H1 (cell line): ENCODE measurements around the gene CNNM3. TPM values are rescaled to one million over a fixed set of nuclear protein-coding genes. Genes with fewer than 3 reads are reported as not detected.

Experiments used
- ASH2L ChIP-seq: fragments of 200-600, 300-600 bp; sonication (generic); IDR thresholded peaks from one replicate; pipeline ENCODE4 v1.7.1; 2017; ENCODE audit warnings: low read length
- ATF3 ChIP-seq: IDR thresholded peaks from 2 replicates; pipeline ENCODE4 v1.6.1; 2011; ENCODE audit warnings: low read depth, mild to moderate bottlenecking, low read length; ENCODE audit not compliant: insufficient read depth
- BCL11A ChIP-seq, 2 experiments: IDR thresholded peaks; one replicate each; pipeline ENCODE4 v1.6.1; 2011; ENCODE audit warnings: low read depth in 2 of 2, low read length in 2 of 2, mild to moderate bottlenecking in 2 of 2
- CBX5 ChIP-seq: fragments of 300-800, 300-1000 bp; sonication (generic); IDR thresholded peaks from 2 replicates; pipeline ENCODE4 v1.7.1; 2016; ENCODE audit warnings: antibody characterized with exemption, low read length, low read depth
- CEBPB ChIP-seq: IDR thresholded peaks from 2 replicates; pipeline ENCODE4 v1.6.1; 2012; ENCODE audit warnings: low read depth, low read length
- CHD1 ChIP-seq: IDR thresholded peaks from 2 replicates; pipeline ENCODE4 v1.6.1; 2012; ENCODE audit warnings: low read depth, low read length, improper control_type of control experiment
- CHD2 ChIP-seq: IDR thresholded peaks from 2 replicates; pipeline ENCODE4 v1.6.1; 2012; ENCODE audit warnings: low read length, improper control_type of control experiment
- E2F6 ChIP-seq: IDR thresholded peaks from 2 replicates; pipeline ENCODE4 v1.6.1; 2012; ENCODE audit warnings: inconsistent platforms
- EP300 ChIP-seq, 2 experiments: IDR thresholded peaks; 1 replicate in 1 of 2; 2 replicates in 1 of 2; pipeline ENCODE4 v1.6.1; 2011 to 2012; ENCODE audit warnings: low read depth in 2 of 2, low read length in 2 of 2, mild to moderate bottlenecking in 2 of 2, borderline replicate concordance in 1 of 2, inconsistent platforms in 1 of 2, moderate library complexity in 1 of 2
- GABPA ChIP-seq: IDR thresholded peaks from 2 replicates; pipeline ENCODE4 v1.6.1; 2011; ENCODE audit warnings: mild to moderate bottlenecking, low read length, moderate library complexity, borderline replicate concordance; ENCODE audit not compliant: insufficient read depth
- JUN ChIP-seq: IDR thresholded peaks from 2 replicates; pipeline ENCODE4 v1.6.1; 2011; ENCODE audit warnings: low read depth, mild to moderate bottlenecking, improper control_type of control experiment, low read length
- KDM1A ChIP-seq: fragments of 200-600, 300-600 bp; sonication (generic); IDR thresholded peaks from 2 replicates; pipeline ENCODE4 v1.7.1; 2016; ENCODE audit warnings: mild to moderate bottlenecking, low read length, borderline replicate concordance
- NANOG ChIP-seq: IDR thresholded peaks from 2 replicates; pipeline ENCODE4 v1.6.1; 2011; ENCODE audit warnings: low read length, low read depth, mild to moderate bottlenecking, inconsistent platforms; ENCODE audit not compliant: insufficient read depth, poor library complexity, severe bottlenecking
- PHF8 ChIP-seq: fragments of 200-600 bp; sonication (generic); conservative IDR thresholded peaks from 2 replicates; pipeline ENCODE4 v1.7.1; 2012; ENCODE audit warnings: low read depth, mild to moderate bottlenecking, inconsistent platforms, low read length, moderate library complexity
- RFX5 ChIP-seq: IDR thresholded peaks from 2 replicates; pipeline ENCODE4 v1.6.1; 2011; ENCODE audit warnings: low read depth, low read length, improper control_type of control experiment, borderline replicate concordance
- SIN3A ChIP-seq, 2 experiments: IDR thresholded peaks in 1 of 2; conservative IDR thresholded peaks in 1 of 2; 2 replicates each; pipeline ENCODE4 v1.6.1; 2011 to 2012; ENCODE audit warnings: low read length in 2 of 2, improper control_type of control experiment in 1 of 2, low read depth in 1 of 2, mild to moderate bottlenecking in 1 of 2
- SIRT6 ChIP-seq: IDR thresholded peaks from one replicate; pipeline ENCODE4 v1.7.1; 2012; ENCODE audit warnings: low read length, inconsistent platforms
- SP1 ChIP-seq: IDR thresholded peaks from 2 replicates; pipeline ENCODE4 v1.6.1; 2011; ENCODE audit warnings: low read depth, low read length
- TAF1 ChIP-seq: IDR thresholded peaks from 2 replicates; pipeline ENCODE4 v1.6.1; 2011; ENCODE audit warnings: mild to moderate bottlenecking, low read depth, low read length
- TBP ChIP-seq: IDR thresholded peaks from 2 replicates; pipeline ENCODE4 v1.6.1; 2011; ENCODE audit warnings: low read depth, low read length, improper control_type of control experiment
- TEAD4 ChIP-seq: IDR thresholded peaks from 2 replicates; pipeline ENCODE4 v1.6.1; 2012; ENCODE audit warnings: low read depth, low read length, inconsistent platforms, mixed read lengths
- polyA plus RNA-seq, 7 experiments: library from polyadenylated mRNA; depleted of rRNA in 3 of 7; stranded (reverse) in 5 of 7; unstranded in 2 of 7; fragments of >200 nt in 5 of 7; fragments of 200-250 nt in 2 of 7; gene quantifications; 1 replicate in 5 of 7; 2 replicates in 1 of 7; 4 replicates in 1 of 7; pipeline versions ENCODE4 v1.2.1 to v1.2.3, GENCODE V29; 2011 to 2013; ENCODE audit warnings: missing spikeins in 2 of 7, mixed read lengths in 2 of 7
- total RNA-seq: library from RNA; stranded (reverse); fragmentation: NEBNext Ultra II Directional; extraction: Animal tissue kit (Norgen Biotek cat#: 25700); gene quantifications from 2 replicates; pipeline ENCODE4 v1.2.1, GENCODE V29; 2021
- TF ChIP-seq, protein P1 (sequence below): IDR thresholded peaks from 2 replicates; pipeline ENCODE4 v1.6.1; 2011; ENCODE audit warnings: low read length, improper control_type of control experiment

CNNM3 gene
- total and polyA plus RNA-seq, 2 of the 8 experiments (the other 6 are each of a cell fraction or from before 2014, with no cell fraction given), result 29.1 to 29.2 TPM

- TF ChIP-seq TEAD4 (no peak), PHF8 (peak; percentile 85), SIN3A (conservative IDR thresholded peaks at IDR 0.05 in 1 of 2, IDR thresholded peaks at IDR 0.05 in 1 of 2; ENCODE audit: low read depth in 1 of 2, low read length in 2 of 2) (no peak), JUN (no peak), SIRT6 (no peak), TBP (no peak; the same call in 1 of the 2 replicates), CHD1 (no peak), CEBPB (no peak), CBX5 (no peak), NANOG (no peak), BCL11A (IDR thresholded peaks at IDR 0.05; ENCODE audit: low read depth in 2 of 2, low read length in 2 of 2) (no peak), RFX5 (no peak), GABPA (0 out of 2 replicates have a peak, but pooled peaks have one; percentile 14), KDM1A (no peak), SP1 (peak; percentile 76), EP300 (IDR thresholded peaks at IDR 0.05; ENCODE audit: borderline replicate concordance in 1 of 2, low read depth in 2 of 2, low read length in 2 of 2) (no peak), ATF3 (no peak), E2F6 (no peak; the same call in 1 of the 2 replicates), TAF1 (peak; percentile 66), CHD2 (peak; percentile 57; the same call in 1 of the 2 replicates), ASH2L (peak; percentile 52)
- TF ChIP-seq, protein P1, sequence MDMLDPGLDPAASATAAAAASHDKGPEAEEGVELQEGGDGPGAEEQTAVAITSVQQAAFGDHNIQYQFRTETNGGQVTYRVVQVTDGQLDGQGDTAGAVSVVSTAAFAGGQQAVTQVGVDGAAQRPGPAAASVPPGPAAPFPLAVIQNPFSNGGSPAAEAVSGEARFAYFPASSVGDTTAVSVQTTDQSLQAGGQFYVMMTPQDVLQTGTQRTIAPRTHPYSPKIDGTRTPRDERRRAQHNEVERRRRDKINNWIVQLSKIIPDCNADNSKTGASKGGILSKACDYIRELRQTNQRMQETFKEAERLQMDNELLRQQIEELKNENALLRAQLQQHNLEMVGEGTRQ, result no peak
These were observed at the start of gene CNNM3 (continued) for GRCh38 chr2:96816127-96816835.
